Suprapubic skin (tissue), 3 donors: ENCODE results near the gene REG1A.

ENCODE experiments used
- POLR2A ChIP-seq, 2 donors: fragments of 450-650 bp; IDR thresholded peaks; one replicate each; pipeline ENCODE4 v1.6.1; 2017; ENCODE audit warnings: antibody characterized with exemption in 2 of 2, mild to moderate bottlenecking in 2 of 2, moderate library complexity in 2 of 2
- TF ChIP-seq, protein P1 (sequence below), 2 donors: fragments of 200-600 bp in 1 of 2; fragments of 450-650 bp in 1 of 2; sonication (generic) in 1 of 2; IDR thresholded peaks; one replicate each; pipeline ENCODE4 v1.5.1; 2016 to 2019; ENCODE audit warnings: antibody characterized with exemption in 2 of 2, mild to moderate bottlenecking in 1 of 2, moderate library complexity in 1 of 2

DNA sequence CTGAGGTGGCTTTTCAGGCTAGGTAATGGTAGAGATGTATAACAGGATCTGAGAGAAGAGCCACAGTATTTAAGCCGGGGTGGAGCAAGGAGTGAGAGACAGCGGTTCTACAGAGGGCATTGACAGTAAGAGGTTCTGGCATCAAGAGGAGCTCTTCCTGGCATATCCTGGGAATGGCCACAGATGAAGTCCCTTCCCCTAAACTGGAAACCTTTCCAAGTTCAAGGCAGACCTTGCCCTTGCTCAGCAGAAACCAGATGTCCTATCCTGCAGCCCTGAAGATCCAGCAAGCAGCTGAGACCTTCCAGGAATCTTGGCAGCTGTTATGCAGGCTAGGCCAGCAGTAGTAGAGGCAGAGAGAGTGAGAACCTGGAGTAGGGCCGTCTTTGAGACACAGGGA lies 18.1 kb downstream of the REG1A start:
- no peak for TF ChIP-seq POLR2A (IDR thresholded peaks at IDR 0.05)
- TF ChIP-seq, protein P1, sequence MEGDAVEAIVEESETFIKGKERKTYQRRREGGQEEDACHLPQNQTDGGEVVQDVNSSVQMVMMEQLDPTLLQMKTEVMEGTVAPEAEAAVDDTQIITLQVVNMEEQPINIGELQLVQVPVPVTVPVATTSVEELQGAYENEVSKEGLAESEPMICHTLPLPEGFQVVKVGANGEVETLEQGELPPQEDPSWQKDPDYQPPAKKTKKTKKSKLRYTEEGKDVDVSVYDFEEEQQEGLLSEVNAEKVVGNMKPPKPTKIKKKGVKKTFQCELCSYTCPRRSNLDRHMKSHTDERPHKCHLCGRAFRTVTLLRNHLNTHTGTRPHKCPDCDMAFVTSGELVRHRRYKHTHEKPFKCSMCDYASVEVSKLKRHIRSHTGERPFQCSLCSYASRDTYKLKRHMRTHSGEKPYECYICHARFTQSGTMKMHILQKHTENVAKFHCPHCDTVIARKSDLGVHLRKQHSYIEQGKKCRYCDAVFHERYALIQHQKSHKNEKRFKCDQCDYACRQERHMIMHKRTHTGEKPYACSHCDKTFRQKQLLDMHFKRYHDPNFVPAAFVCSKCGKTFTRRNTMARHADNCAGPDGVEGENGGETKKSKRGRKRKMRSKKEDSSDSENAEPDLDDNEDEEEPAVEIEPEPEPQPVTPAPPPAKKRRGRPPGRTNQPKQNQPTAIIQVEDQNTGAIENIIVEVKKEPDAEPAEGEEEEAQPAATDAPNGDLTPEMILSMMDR (IDR thresholded peaks at IDR 0.05) = no peak
